IMR-90 (cell line): Measurements from ENCODE around the gene PLPP3.

Experiments
- POLR2A ChIP-seq: IDR thresholded peaks from 2 replicates; pipeline ENCODE4 v1.6.1; 2012; ENCODE audit warnings: mild to moderate bottlenecking, low read depth, low read length
- SMC3 ChIP-seq: fragments of 150-350 bp; IDR thresholded peaks from 2 replicates; pipeline ENCODE4 v1.6.1; 2016; ENCODE audit warnings: low read depth, mild to moderate bottlenecking, antibody characterized with exemption, low read length, moderate library complexity
- TF ChIP-seq, protein P1 (sequence below): fragments of 150-350 bp; IDR thresholded peaks from 2 replicates; pipeline ENCODE4 v1.6.1; 2016; ENCODE audit warnings: low read depth, mild to moderate bottlenecking, low read length, moderate library complexity, borderline replicate concordance
- TF ChIP-seq, protein P2 (sequence below): conservative IDR thresholded peaks from 2 replicates; pipeline ENCODE4 v1.5.1; 2012; ENCODE audit warnings: mild to moderate bottlenecking, low read depth, low read length, improper control_type of control experiment

DNA sequence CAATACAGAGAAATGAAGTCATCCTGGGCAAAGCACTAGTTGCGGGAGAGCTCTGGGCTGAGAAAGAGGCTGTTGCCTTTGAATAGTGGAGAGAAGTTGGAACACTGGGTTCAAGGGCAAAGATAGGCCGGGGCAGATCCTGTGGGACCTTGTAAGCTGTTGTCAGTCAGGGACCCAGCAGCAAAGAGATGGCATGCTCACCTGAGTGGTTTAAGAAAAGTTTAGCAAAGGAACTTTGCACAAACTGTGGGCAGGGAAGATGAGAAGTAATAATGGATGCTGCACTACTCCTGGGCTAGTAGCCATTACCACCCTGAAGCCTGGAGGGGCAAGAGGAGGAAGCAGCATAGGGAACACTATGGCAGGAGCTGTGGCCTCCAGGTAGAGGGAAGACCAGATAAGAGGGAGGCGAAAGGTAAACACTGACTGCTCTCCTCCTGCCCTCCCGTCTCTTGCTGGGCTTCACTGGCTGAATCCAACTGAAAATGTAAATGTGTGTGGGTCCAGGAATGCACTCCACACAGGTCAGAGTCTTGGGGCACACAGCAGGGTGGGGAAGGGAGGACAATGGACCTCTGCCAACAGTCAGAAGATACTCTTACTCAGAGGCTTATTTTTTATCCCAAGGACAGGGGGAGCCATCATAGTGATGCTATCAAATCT, 129.2 kb downstream of the PLPP3 start:
- TF ChIP-seq, protein P1, sequence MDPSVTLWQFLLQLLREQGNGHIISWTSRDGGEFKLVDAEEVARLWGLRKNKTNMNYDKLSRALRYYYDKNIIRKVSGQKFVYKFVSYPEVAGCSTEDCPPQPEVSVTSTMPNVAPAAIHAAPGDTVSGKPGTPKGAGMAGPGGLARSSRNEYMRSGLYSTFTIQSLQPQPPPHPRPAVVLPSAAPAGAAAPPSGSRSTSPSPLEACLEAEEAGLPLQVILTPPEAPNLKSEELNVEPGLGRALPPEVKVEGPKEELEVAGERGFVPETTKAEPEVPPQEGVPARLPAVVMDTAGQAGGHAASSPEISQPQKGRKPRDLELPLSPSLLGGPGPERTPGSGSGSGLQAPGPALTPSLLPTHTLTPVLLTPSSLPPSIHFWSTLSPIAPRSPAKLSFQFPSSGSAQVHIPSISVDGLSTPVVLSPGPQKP: no peak
- TF ChIP-seq POLR2A: no peak
- TF ChIP-seq, protein P2, sequence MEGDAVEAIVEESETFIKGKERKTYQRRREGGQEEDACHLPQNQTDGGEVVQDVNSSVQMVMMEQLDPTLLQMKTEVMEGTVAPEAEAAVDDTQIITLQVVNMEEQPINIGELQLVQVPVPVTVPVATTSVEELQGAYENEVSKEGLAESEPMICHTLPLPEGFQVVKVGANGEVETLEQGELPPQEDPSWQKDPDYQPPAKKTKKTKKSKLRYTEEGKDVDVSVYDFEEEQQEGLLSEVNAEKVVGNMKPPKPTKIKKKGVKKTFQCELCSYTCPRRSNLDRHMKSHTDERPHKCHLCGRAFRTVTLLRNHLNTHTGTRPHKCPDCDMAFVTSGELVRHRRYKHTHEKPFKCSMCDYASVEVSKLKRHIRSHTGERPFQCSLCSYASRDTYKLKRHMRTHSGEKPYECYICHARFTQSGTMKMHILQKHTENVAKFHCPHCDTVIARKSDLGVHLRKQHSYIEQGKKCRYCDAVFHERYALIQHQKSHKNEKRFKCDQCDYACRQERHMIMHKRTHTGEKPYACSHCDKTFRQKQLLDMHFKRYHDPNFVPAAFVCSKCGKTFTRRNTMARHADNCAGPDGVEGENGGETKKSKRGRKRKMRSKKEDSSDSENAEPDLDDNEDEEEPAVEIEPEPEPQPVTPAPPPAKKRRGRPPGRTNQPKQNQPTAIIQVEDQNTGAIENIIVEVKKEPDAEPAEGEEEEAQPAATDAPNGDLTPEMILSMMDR: no peak
- TF ChIP-seq SMC3: no peak
